H9 (cell line): Measurements from ENCODE around the gene ACER3. TPM values are rescaled to one million over a fixed set of nuclear protein-coding genes. Genes with fewer than 3 reads are reported as not detected.

Experiments used
- DNase-seq: peaks from one replicate; pipeline ENCODE4 v3.0.0-alpha.2; 2017
- H2AFZ ChIP-seq: one replicate; pipeline ENCODE4 v1.6.1; 2013; ENCODE audit warnings: mild to moderate bottlenecking, low read length, control low read depth, moderate library complexity
- H2AK5ac ChIP-seq: 2 replicates; pipeline ENCODE4 v1.6.1; 2013; ENCODE audit warnings: low read length, control low read depth, mixed read lengths; ENCODE audit not compliant: insufficient read length
- H2BK120ac ChIP-seq: one replicate; pipeline ENCODE4 v1.6.1; 2013; ENCODE audit warnings: low read depth, mild to moderate bottlenecking, low read length, control low read depth, inconsistent platforms; ENCODE audit not compliant: poor library complexity, severe bottlenecking
- H2BK12ac ChIP-seq: 2 replicates; pipeline ENCODE4 v1.6.1; 2013; ENCODE audit warnings: low read length, control low read depth, mixed read lengths, low read depth; ENCODE audit not compliant: insufficient read length
- H2BK15ac ChIP-seq: 2 replicates; pipeline ENCODE4 v1.6.1; 2013; ENCODE audit warnings: low read depth, low read length, control low read depth
- H2BK20ac ChIP-seq: one replicate; pipeline ENCODE4 v1.6.1; 2013; ENCODE audit warnings: low read depth, mild to moderate bottlenecking, low read length, control low read depth, inconsistent platforms; ENCODE audit not compliant: poor library complexity, severe bottlenecking
- H2BK5ac ChIP-seq: 2 replicates; pipeline ENCODE4 v1.6.1; 2013; ENCODE audit warnings: low read length, control low read depth, mixed read lengths; ENCODE audit not compliant: insufficient read length
- H3K14ac ChIP-seq: 2 replicates; pipeline ENCODE4 v1.6.1; 2013; ENCODE audit warnings: low read length, control low read depth; ENCODE audit not compliant: insufficient read depth
- H3K18ac ChIP-seq: 2 replicates; pipeline ENCODE4 v1.6.1; 2013; ENCODE audit warnings: low read depth, mild to moderate bottlenecking, mixed read lengths, low read length, control low read depth; ENCODE audit not compliant: insufficient read length
- H3K23ac ChIP-seq: 2 replicates; pipeline ENCODE4 v1.6.1; 2013; ENCODE audit warnings: low read length, control low read depth, mixed read lengths, low read depth; ENCODE audit not compliant: insufficient read length
- H3K23me2 ChIP-seq: 2 replicates; pipeline ENCODE4 v1.6.1; 2013; ENCODE audit warnings: low read depth, mild to moderate bottlenecking, mixed read lengths, low read length, control low read depth; ENCODE audit not compliant: insufficient read length, poor library complexity, severe bottlenecking
- H3K27ac ChIP-seq: 2 replicates; pipeline ENCODE4 v1.5.1; 2013; ENCODE audit warnings: low read length, control low read depth, mixed read lengths, low read depth; ENCODE audit not compliant: insufficient read length
- H3K27me3 ChIP-seq: 2 replicates; pipeline ENCODE4 v1.6.1; 2013; ENCODE audit warnings: low read length, control low read depth, inconsistent platforms; ENCODE audit not compliant: insufficient read depth
- H3K4ac ChIP-seq: 2 replicates; pipeline ENCODE4 v1.6.1; 2013; ENCODE audit warnings: low read depth, mild to moderate bottlenecking, control low read depth, inconsistent platforms, low read length, moderate library complexity
- H3K4me1 ChIP-seq: 2 replicates; pipeline ENCODE4 v1.6.1; 2013; ENCODE audit warnings: low read length, control low read depth, inconsistent platforms; ENCODE audit not compliant: insufficient read depth
- H3K4me2 ChIP-seq: 2 replicates; pipeline ENCODE4 v1.6.1; 2013; ENCODE audit warnings: low read length, control low read depth, mixed read lengths; ENCODE audit not compliant: insufficient read length, insufficient read depth
- H3K56ac ChIP-seq: 2 replicates; pipeline ENCODE4 v1.6.1; 2013; ENCODE audit warnings: low read depth, mild to moderate bottlenecking, mixed read lengths, low read length, control low read depth; ENCODE audit not compliant: insufficient read length
- H3K79me1 ChIP-seq: 2 replicates; pipeline ENCODE4 v1.6.1; 2013; ENCODE audit warnings: low read depth, mild to moderate bottlenecking, moderate library complexity, low read length, control low read depth, inconsistent platforms; ENCODE audit not compliant: insufficient read depth, poor library complexity, severe bottlenecking
- H3K79me2 ChIP-seq: 2 replicates; pipeline ENCODE4 v1.6.1; 2013; ENCODE audit warnings: low read length, control low read depth, inconsistent platforms; ENCODE audit not compliant: insufficient read depth
- H3K9ac ChIP-seq: 2 replicates; pipeline ENCODE4 v1.6.1; 2013; ENCODE audit warnings: low read length, control low read depth, mixed read lengths; ENCODE audit not compliant: insufficient read length; ENCODE audit errors: extremely low read depth
- H3K9me3 ChIP-seq: one replicate; pipeline ENCODE4 v1.6.1; 2013; ENCODE audit warnings: low read depth, low read length, inconsistent platforms; ENCODE audit not compliant: control insufficient read depth
- H3T11ph ChIP-seq: one replicate; pipeline ENCODE4 v1.6.1; 2013; ENCODE audit warnings: mild to moderate bottlenecking, low read length, control low read depth, inconsistent platforms
- H4K20me1 ChIP-seq: one replicate; pipeline ENCODE4 v1.6.1; 2013; ENCODE audit not compliant: control insufficient read depth, insufficient read length, insufficient read depth
- H4K5ac ChIP-seq: 2 replicates; pipeline ENCODE4 v1.6.1; 2013; ENCODE audit warnings: low read depth, mild to moderate bottlenecking, mixed read lengths, low read length, control low read depth; ENCODE audit not compliant: insufficient read length
- H4K8ac ChIP-seq: replicated peaks from 2 replicates; pipeline ENCODE4 v1.6.1; 2013; ENCODE audit warnings: low read length, control low read depth, mixed read lengths, low read depth; ENCODE audit not compliant: insufficient read length
- H4K91ac ChIP-seq: 2 replicates; pipeline ENCODE4 v1.6.1; 2013; ENCODE audit warnings: low read depth, mild to moderate bottlenecking, moderate library complexity, mixed read lengths, low read length, control low read depth; ENCODE audit not compliant: insufficient read length
- H3K27ac Mint-ChIP-seq, 3 experiments: 2 replicates in 2 of 3; 3 replicates in 1 of 3; pipeline ENCODE4 v1.8.0; 2020 to 2021; ENCODE audit warnings: mixed read lengths in 3 of 3, mild to moderate bottlenecking in 1 of 3, moderate library complexity in 1 of 3
- H3K27me3 Mint-ChIP-seq: 2 replicates; pipeline ENCODE4 v1.8.0; 2021; ENCODE audit warnings: low read depth, mild to moderate bottlenecking, moderate library complexity, mixed read lengths
- H3K36me3 Mint-ChIP-seq, 3 experiments: 2 replicates in 2 of 3; 3 replicates in 1 of 3; pipeline ENCODE4 v1.8.0; 2020 to 2021; ENCODE audit warnings: low read depth in 3 of 3, mixed read lengths in 3 of 3; ENCODE audit not compliant: insufficient read depth in 1 of 3
- H3K4me1 Mint-ChIP-seq, 2 experiments: 2 replicates each; pipeline ENCODE4 v1.8.0; 2020; ENCODE audit warnings: mixed read lengths in 2 of 2
- H3K4me3 Mint-ChIP-seq, 2 experiments: 2 replicates in 1 of 2; 3 replicates in 1 of 2; pipeline ENCODE4 v1.8.0; 2020 to 2021; ENCODE audit warnings: mild to moderate bottlenecking in 2 of 2, mixed read lengths in 2 of 2, moderate library complexity in 1 of 2
- H3K9me3 Mint-ChIP-seq, 2 experiments: 2 replicates in 1 of 2; 3 replicates in 1 of 2; pipeline ENCODE4 v1.8.0; 2020; ENCODE audit warnings: mild to moderate bottlenecking in 2 of 2, mixed read lengths in 2 of 2, moderate library complexity in 1 of 2
- CTCF ChIP-seq: fragments of 200-600 bp; sonication (generic); conservative IDR thresholded peaks from 3 replicates; pipeline ENCODE4 v1.8.0; 2021; ENCODE audit warnings: antibody characterized with exemption, mild to moderate bottlenecking
- WGBS: extraction: QIAGEN DNeasy Blood & Tissue Kit; methylation state at CpG from one replicate; pipeline ENCODE4 v1.1.7; 2013; ENCODE audit warnings: missing lambda C conversion rate, low lambda C conversion rate, mixed read lengths; ENCODE audit not compliant: insufficient read length; ENCODE audit errors: extremely low coverage; 5-methylcytosine and 5-hydroxymethylcytosine counted together
- total RNA-seq: library from RNA; stranded (reverse); gene quantifications from 2 replicates; pipeline ENCODE4 v1.2.1, GENCODE V29; 2021

ACER3 gene
- total RNA-seq, 1 experiment from 2014 or later: 14.7 TPM

- no peak overlapping the region for H2BK20ac ChIP-seq
- Mint-ChIP-seq H3K36me3 (no peaks in the 10 kb centered on the region), H3K27me3 (no peaks in the 10 kb centered on the region), H3K9me3 (no peaks in the 10 kb centered on the region; a peak in 1 of 5 replicates), H3K4me3 (no peak overlapping the region), H3K27ac (no peak overlapping the region), H3K4me1 (peaks cover 0 to 3% of the 10 kb centered on the region in 2 experiments; a peak in 1 of 4 replicates)
- H3K18ac ChIP-seq: no peak overlapping the region
- no peaks in the 10 kb centered on the region for H4K20me1 ChIP-seq
- H3K4me1 ChIP-seq: no peaks in the 10 kb centered on the region
- no peaks in the 10 kb centered on the region for H3K9me3 ChIP-seq
- no peak overlapping the region for H3K14ac ChIP-seq
- H2BK120ac ChIP-seq: no peak overlapping the region
- H3K9ac ChIP-seq: no peak overlapping the region
- H2AK5ac ChIP-seq: no peak overlapping the region
- H3K4ac ChIP-seq: no peak overlapping the region
- no peaks in the 10 kb centered on the region for H3K23me2 ChIP-seq
- no peak overlapping the region for H2AFZ ChIP-seq
- no peak overlapping the region for H4K91ac ChIP-seq
- no peak overlapping the region for H3T11ph ChIP-seq
- no peak overlapping the region for H4K8ac ChIP-seq
- H3K56ac ChIP-seq: no peak overlapping the region
- DNase-seq: no peak
- H3K27me3 ChIP-seq: no peaks in the 10 kb centered on the region
- no peak overlapping the region for H3K4me2 ChIP-seq
- no peak overlapping the region for H3K27ac ChIP-seq
- WGBS: no CpG with 5 or more reads among the region's 2 CpGs
- H3K79me1 ChIP-seq: no peaks in the 10 kb centered on the region
- no peaks in the 10 kb centered on the region for H3K79me2 ChIP-seq
- H3K23ac ChIP-seq: no peak overlapping the region
- no peak overlapping the region for H4K5ac ChIP-seq
- no peak overlapping the region for H2BK5ac ChIP-seq
- TF ChIP-seq CTCF: no peak
- H2BK15ac ChIP-seq: no peak overlapping the region
- no peak overlapping the region for H2BK12ac ChIP-seq
Measured at GRCh38 chr11:76878014-76878413, 17.3 kb downstream of the ACER3 start.
